SK-N-SH treated with all-trans-retinoic acid at 6 μM for 48 hours (cell line): ENCODE data around the gene CFAP161.

ENCODE experiments used
- ATAC-seq: fragments of 200-7000 bp; cut with Tn5 transposase; 3 replicates; pipeline ENCODE4 v1.9.1; 2020; ENCODE audit warnings: mild to moderate bottlenecking, moderate library complexity
- ARNTL ChIP-seq: fragments of 450-650 bp; formaldehyde crosslinking; IDR thresholded peaks from 2 replicates; pipeline ENCODE4 v1.5.0; 2020; ENCODE audit warnings: low read depth, mild to moderate bottlenecking, moderate library complexity, borderline replicate concordance
- CSDC2 ChIP-seq: fragments of 250-450 bp; sonication (Bioruptor Pico); IDR thresholded peaks from 2 replicates; pipeline ENCODE4 v1.5.0; 2020; ENCODE audit warnings: mild to moderate bottlenecking, moderate library complexity
- CSRNP3 ChIP-seq: fragments of 250-450 bp; sonication (Bioruptor Pico); IDR thresholded peaks from 2 replicates; pipeline ENCODE4 v1.5.1; 2021; ENCODE audit warnings: mild to moderate bottlenecking, moderate library complexity
- ESRRG ChIP-seq: fragments of 250-450 bp; sonication (Bioruptor Pico); IDR thresholded peaks from 2 replicates; pipeline ENCODE4 v1.6.1; 2021; ENCODE audit warnings: mild to moderate bottlenecking
- GLIS3 ChIP-seq: fragments of 250-450 bp; sonication (Bioruptor Pico); IDR thresholded peaks from 2 replicates; pipeline ENCODE4 v1.5.0; 2020; ENCODE audit warnings: mild to moderate bottlenecking, moderate library complexity
- ISL1 ChIP-seq: fragments of 250-450 bp; sonication (Bioruptor Pico); IDR thresholded peaks from 2 replicates; pipeline ENCODE4 v2.1.2; 2022; ENCODE audit warnings: mild to moderate bottlenecking, moderate library complexity
- PATZ1 ChIP-seq: fragments of 250-450 bp; sonication (Bioruptor Pico); IDR thresholded peaks from 2 replicates; pipeline ENCODE4 v1.8.0; 2020; ENCODE audit warnings: mild to moderate bottlenecking, moderate library complexity, borderline replicate concordance
- POU6F1 ChIP-seq: fragments of 250-450 bp; sonication (Bioruptor Pico); IDR thresholded peaks from 2 replicates; pipeline ENCODE4 v1.8.0; 2021; ENCODE audit warnings: low read depth, mild to moderate bottlenecking, moderate library complexity, borderline replicate concordance
- PPARA ChIP-seq: fragments of 250-450 bp; sonication (Bioruptor Pico); IDR thresholded peaks from 2 replicates; pipeline ENCODE4 v1.5.0; 2020; ENCODE audit warnings: mild to moderate bottlenecking, borderline replicate concordance
- SNAI2 ChIP-seq: fragments of 250-450 bp; sonication (Bioruptor Pico); IDR thresholded peaks from 2 replicates; pipeline ENCODE4 v1.5.0; 2020; ENCODE audit warnings: mild to moderate bottlenecking, moderate library complexity
- TCF4 ChIP-seq: fragments of 250-450 bp; sonication (Bioruptor Pico); IDR thresholded peaks from 2 replicates; pipeline ENCODE4 v1.8.0; 2021; ENCODE audit warnings: mild to moderate bottlenecking, moderate library complexity, borderline replicate concordance
- TOX ChIP-seq: fragments of 250-450 bp; sonication (Bioruptor Pico); IDR thresholded peaks from 2 replicates; pipeline ENCODE4 v1.8.0; 2021; ENCODE audit warnings: mild to moderate bottlenecking, moderate library complexity, borderline replicate concordance
- TSHZ2 ChIP-seq: fragments of 250-450 bp; sonication (Bioruptor Pico); IDR thresholded peaks from 2 replicates; pipeline ENCODE4 v1.5.0; 2020; ENCODE audit warnings: mild to moderate bottlenecking, moderate library complexity
- ZC3H10 ChIP-seq: fragments of 250-450 bp; sonication (Bioruptor Pico); IDR thresholded peaks from 2 replicates; pipeline ENCODE4 v1.5.1; 2021; ENCODE audit warnings: mild to moderate bottlenecking, moderate library complexity
- ZFP3 ChIP-seq: fragments of 250-450 bp; sonication (Bioruptor Pico); IDR thresholded peaks from 2 replicates; pipeline ENCODE4 v1.5.0; 2020; ENCODE audit warnings: mild to moderate bottlenecking, moderate library complexity
- ZFP30 ChIP-seq: fragments of 450-650 bp; formaldehyde crosslinking; IDR thresholded peaks from 2 replicates; pipeline ENCODE4 v1.5.0; 2022; ENCODE audit warnings: mild to moderate bottlenecking, moderate library complexity
- ZNF565 ChIP-seq: fragments of 450-650 bp; formaldehyde crosslinking; conservative IDR thresholded peaks from 2 replicates; pipeline ENCODE4 v1.5.0; 2020; ENCODE audit warnings: low read depth, mild to moderate bottlenecking, moderate library complexity
- ZNF70 ChIP-seq: fragments of 450-650 bp; formaldehyde crosslinking; IDR thresholded peaks from 2 replicates; pipeline ENCODE4 v1.5.0; 2020; ENCODE audit warnings: mild to moderate bottlenecking, moderate library complexity
- ZNF8 ChIP-seq: fragments of 450-650 bp; formaldehyde crosslinking; IDR thresholded peaks from 2 replicates; pipeline ENCODE4 v1.5.0; 2020; ENCODE audit warnings: mild to moderate bottlenecking, moderate library complexity

CFAP161 gene

GRCh38 chr15:81189583-81190283 lies 55.7 kb downstream of the CFAP161 start:
- ATAC-seq: no peak
- TF ChIP-seq CSRNP3 (CRISPR knock-in tag) (no peak), PATZ1 (CRISPR knock-in tag) (no peak), CSDC2 (no peak), SNAI2 (CRISPR knock-in tag) (no peak), ZNF70 (no peak), ZFP3 (no peak), TSHZ2 (CRISPR knock-in tag) (no peak), ZC3H10 (no peak)

GRCh38 chr15:81190922-81191507 lies 56.9 kb downstream of the CFAP161 start:
- no peak for ATAC-seq
- TF ChIP-seq CSRNP3 (CRISPR knock-in tag): no peak
- no peak for TF ChIP-seq ZNF565 (CRISPR knock-in tag)
- no peak for TF ChIP-seq SNAI2 (CRISPR knock-in tag)
- no peak for TF ChIP-seq ISL1
- no peak for TF ChIP-seq TOX (CRISPR knock-in tag)
- TF ChIP-seq POU6F1: no peak
- no peak for TF ChIP-seq ZNF8
- no peak for TF ChIP-seq GLIS3
- no peak for TF ChIP-seq ZFP30 (CRISPR knock-in tag)
- TF ChIP-seq TCF4 (CRISPR knock-in tag): no peak

GRCh38 chr15:81191701-81192100 lies 57.6 kb downstream of the CFAP161 start:
- ATAC-seq: no peak
- TF ChIP-seq ZFP30 (CRISPR knock-in tag) (no peak), ARNTL (CRISPR knock-in tag) (no peak), ESRRG (no peak), PPARA (CRISPR knock-in tag) (no peak), TCF4 (CRISPR knock-in tag) (no peak), GLIS3 (no peak), ZC3H10 (no peak), TOX (CRISPR knock-in tag) (no peak), ISL1 (no peak), CSRNP3 (CRISPR knock-in tag) (no peak)
